ENCODE measurements around the gene MRPL2.

The MRPL2 gene

DNA sequence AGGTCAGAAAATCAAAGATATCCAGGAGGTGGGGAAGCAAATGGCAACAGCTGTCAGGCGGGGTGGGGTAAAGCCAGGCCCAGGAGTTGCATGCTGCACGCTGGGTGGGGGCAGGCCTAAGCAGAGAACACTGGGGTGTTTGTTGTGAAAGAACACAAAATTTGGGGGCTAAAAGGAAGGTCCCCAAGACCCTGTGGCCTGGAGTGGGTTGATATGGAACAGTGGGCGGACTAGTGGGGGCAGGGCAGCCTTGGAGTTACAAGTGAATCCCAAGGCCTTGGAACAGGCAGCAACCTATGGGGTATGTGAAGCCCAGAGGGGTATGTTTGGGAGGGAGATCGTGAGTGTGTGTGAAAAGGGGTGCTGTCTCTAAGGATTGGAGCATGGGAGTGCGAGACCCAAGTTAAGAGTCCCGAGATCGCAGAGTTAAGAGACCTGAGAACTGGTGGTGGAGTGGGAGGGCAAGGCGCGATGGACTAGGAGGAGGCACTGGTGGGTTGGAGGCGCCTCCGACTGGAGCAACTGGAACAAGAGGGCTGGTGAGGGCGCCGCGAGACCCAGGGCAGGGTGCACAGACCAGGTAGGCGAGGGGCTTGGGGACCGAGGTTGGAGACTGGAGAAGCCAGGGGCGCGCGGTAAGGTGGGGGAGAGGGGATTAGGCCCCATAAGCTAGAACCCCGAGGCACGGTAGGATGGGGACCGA is 6.2 kb downstream of the MRPL2 start:
- Histone ChIP-seq H3K36me3 (peaks cover 21% of the 10 kb centered on the region), H3K4me3 (ENCODE audit: low read depth in 1 of 2, low read length in 1 of 2) (peak overlapping the region; percentile 74 to 84)
- TF ChIP-seq, protein P1, sequence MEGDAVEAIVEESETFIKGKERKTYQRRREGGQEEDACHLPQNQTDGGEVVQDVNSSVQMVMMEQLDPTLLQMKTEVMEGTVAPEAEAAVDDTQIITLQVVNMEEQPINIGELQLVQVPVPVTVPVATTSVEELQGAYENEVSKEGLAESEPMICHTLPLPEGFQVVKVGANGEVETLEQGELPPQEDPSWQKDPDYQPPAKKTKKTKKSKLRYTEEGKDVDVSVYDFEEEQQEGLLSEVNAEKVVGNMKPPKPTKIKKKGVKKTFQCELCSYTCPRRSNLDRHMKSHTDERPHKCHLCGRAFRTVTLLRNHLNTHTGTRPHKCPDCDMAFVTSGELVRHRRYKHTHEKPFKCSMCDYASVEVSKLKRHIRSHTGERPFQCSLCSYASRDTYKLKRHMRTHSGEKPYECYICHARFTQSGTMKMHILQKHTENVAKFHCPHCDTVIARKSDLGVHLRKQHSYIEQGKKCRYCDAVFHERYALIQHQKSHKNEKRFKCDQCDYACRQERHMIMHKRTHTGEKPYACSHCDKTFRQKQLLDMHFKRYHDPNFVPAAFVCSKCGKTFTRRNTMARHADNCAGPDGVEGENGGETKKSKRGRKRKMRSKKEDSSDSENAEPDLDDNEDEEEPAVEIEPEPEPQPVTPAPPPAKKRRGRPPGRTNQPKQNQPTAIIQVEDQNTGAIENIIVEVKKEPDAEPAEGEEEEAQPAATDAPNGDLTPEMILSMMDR (IDR thresholded peaks at IDR 0.05): no peak

DNA sequence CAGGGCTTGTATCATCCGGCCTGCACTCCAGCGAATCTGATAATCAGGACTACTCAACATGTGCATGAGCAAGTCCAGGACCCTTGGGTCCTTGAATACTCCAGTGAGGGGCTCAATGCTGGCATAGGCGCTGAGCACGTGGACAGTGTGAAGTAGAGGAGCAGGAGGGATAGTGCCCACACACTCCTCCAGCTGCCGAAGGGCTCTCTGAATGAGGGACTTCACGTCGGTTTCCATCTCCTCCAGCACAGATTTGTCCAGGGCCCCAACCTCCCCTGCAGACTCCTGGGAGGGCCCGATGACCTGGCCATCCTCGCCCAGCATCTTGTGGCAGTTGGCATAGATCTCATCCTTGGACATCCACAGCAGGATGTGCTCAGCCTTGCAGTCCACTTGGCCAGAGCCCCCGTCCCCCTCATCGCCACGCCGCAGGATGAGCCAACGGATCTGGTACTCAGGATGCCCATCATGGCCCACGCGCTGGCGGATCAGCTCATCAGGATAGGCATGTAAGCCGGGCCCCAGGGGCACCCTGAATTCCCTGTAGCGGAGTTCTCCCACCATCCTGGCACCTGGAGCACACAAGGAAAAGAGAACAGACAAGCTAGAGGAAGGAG is 6.9 kb downstream of the MRPL2 start:
- no peaks in the 10 kb centered on the region for H3K27me3 ChIP-seq
- H3K9me3 ChIP-seq: no peaks in the 10 kb centered on the region
- peaks cover 26% of the 10 kb centered on the region for H3K36me3 ChIP-seq
- no peak overlapping the region for H3K4me3 ChIP-seq (ENCODE audit: low read depth in 1 of 2, low read length in 1 of 2)
- H3K4me1 ChIP-seq (ENCODE audit: control insufficient read depth in 1 of 2, insufficient read depth in 1 of 2, low read depth in 1 of 2, low read length in 1 of 2): peaks cover 12 to 19% of the 10 kb centered on the region in 2 experiments
- TF ChIP-seq, protein P1 (IDR thresholded peaks at IDR 0.05): no peak
- H3K27ac ChIP-seq: peak overlapping the region; percentile 88

More for the DNA sequence above, 6.2 kb downstream of the MRPL2 start:
- Histone ChIP-seq H3K27me3 (no peaks in the 10 kb centered on the region), H3K4me1 (ENCODE audit: control insufficient read depth in 1 of 2, insufficient read depth in 1 of 2, low read depth in 1 of 2, low read length in 1 of 2) (peaks cover 12 to 19% of the 10 kb centered on the region in 2 experiments), H3K27ac (peak overlapping the region; percentile 88), H3K9me3 (no peaks in the 10 kb centered on the region)

DNA sequence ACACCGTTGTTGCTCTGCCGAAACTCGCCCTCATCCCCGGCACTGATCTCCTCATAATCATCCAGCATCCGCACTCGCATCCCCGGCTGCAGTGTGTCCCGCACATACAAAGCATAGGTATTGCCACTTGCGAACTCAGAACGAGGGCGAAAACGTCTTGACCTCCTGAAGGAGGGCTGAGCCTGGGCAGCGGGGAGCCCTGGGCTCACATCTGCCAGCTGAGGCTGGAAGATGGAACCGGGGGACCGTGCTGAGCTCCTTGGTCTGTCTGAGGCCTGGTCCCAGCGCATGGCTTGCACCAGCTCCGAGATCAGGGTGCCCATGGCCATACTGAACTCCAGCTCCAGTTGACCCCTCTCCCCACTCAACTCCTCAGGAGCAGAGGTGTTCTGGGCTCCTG is 8.3 kb downstream of the MRPL2 start:
- Histone ChIP-seq H3K4me1 (ENCODE audit: control insufficient read depth in 1 of 2, insufficient read depth in 1 of 2, low read depth in 1 of 2, low read length in 1 of 2) (peaks cover 12 to 19% of the 10 kb centered on the region in 2 experiments), H3K36me3 (peaks cover 40% of the 10 kb centered on the region), H3K27me3 (no peaks in the 10 kb centered on the region), H3K4me3 (ENCODE audit: low read depth in 1 of 2, low read length in 1 of 2) (no peak overlapping the region), H3K9me3 (no peaks in the 10 kb centered on the region), H3K27ac (no peak overlapping the region)
- TF ChIP-seq, protein P1 (IDR thresholded peaks at IDR 0.05): no peak

DNA sequence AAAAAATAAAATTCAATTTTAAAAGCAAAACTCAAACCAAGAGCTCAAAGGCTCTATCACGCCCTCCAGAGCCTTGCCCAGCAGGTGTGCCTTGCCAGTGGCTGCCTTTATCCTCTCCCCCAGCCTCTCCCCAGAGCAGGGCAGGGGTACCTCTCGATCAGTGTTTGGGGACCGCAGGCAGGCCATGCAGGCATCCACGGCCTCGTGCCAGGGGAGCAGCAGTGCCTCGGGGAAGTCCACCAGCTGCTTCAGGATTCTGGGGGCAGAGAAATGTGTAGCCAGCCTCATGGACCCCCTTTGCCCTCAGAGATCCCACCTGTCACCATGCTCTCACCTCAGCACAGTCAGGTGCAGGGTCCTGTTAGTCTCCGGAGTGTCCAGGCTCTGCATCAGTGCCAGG is 11.2 kb downstream of the MRPL2 start:
- Histone ChIP-seq H3K36me3 (peaks cover 69% of the 10 kb centered on the region), H3K9me3 (no peaks in the 10 kb centered on the region), H3K27ac (no peak overlapping the region), H3K27me3 (no peaks in the 10 kb centered on the region), H3K4me1 (ENCODE audit: control insufficient read depth in 1 of 2, insufficient read depth in 1 of 2, low read depth in 1 of 2, low read length in 1 of 2) (peaks cover 2 to 10% of the 10 kb centered on the region in 2 experiments), H3K4me3 (ENCODE audit: low read depth in 1 of 2, low read length in 1 of 2) (no peak overlapping the region)
- TF ChIP-seq, protein P1 (IDR thresholded peaks at IDR 0.05): no peak

DNA sequence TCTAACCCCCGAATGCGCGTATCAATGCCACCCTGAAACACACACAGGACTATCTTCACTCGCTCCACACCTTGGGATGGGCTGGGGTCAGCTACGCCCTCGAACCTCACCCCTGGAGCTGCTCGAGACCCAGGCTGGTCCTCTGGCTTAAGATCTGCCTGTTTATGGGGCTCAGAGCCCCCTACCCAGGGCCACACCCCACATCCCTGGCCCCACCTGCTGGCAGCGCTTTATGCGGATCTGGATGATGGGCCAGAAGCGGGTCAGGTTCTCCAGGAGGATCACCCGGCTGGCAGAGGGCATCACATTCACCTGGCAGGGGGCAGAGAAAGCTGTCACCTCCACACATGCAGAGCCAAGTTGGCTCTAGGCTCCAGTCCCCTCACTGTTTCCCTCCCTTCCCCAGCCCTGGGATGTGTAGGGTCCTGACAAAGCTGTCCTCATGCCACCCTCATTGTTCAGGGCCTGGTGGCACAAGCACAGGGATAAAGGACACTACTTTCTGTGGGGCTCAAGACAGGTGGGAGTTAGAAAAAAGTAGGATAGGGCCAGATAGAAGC is 13.8 kb downstream of the MRPL2 start:
- TF ChIP-seq, protein P1 (IDR thresholded peaks at IDR 0.05): no peak
- Histone ChIP-seq H3K36me3 (peaks cover 89% of the 10 kb centered on the region), H3K27me3 (no peaks in the 10 kb centered on the region), H3K4me3 (ENCODE audit: low read depth in 1 of 2, low read length in 1 of 2) (no peak overlapping the region), H3K4me1 (ENCODE audit: control insufficient read depth in 1 of 2, insufficient read depth in 1 of 2, low read depth in 1 of 2, low read length in 1 of 2) (peaks cover 0 to 4% of the 10 kb centered on the region in 2 experiments), H3K9me3 (no peaks in the 10 kb centered on the region), H3K27ac (no peak overlapping the region)
